Activated CD4-positive, alpha-beta T cell treated with anti-CD3 and anti-CD28 coated beads for 24 hours (primary cell): ENCODE measurements around the gene RRM2.
A peak's percentile ranks its signal among the peaks of the same experiment; 100 is the strongest.

Experiments used
- DNase-seq, 2 donors: peaks; one replicate each; pipeline ENCODE4 v3.0.0-alpha.2; 2020; ENCODE audit warnings: low read depth in 2 of 2

Gene RRM2

GRCh38 chr2:10122500-10123280 is at the start of gene RRM2:
TSS of gene RRM2 (plus strand) at chr2:10122739. CDS start at chr2:10122799, 60 bp downstream.
- DNase-seq: peak; percentile 81 to 94

- no peak for DNase-seq
Measured at GRCh38 chr2:10073706-10074105, 48.8 kb upstream of the RRM2 start.

GRCh38 chr2:10075101-10075500 is 47.4 kb upstream of the RRM2 start:
- DNase-seq: no peak

GRCh38 chr2:10075571-10076209 is 46.8 kb upstream of the RRM2 start:
- no peak for DNase-seq

GRCh38 chr2:10076511-10076910 is 46.0 kb upstream of the RRM2 start:
- DNase-seq: no peak

- no peak for DNase-seq
Measured at GRCh38 chr2:10076988-10077527, 45.5 kb upstream of the RRM2 start.

- DNase-seq: no peak
Measured at GRCh38 chr2:10078001-10078400, 44.5 kb upstream of the RRM2 start.

GRCh38 chr2:10078704-10079265 is 43.8 kb upstream of the RRM2 start:
- no peak for DNase-seq

- no peak for DNase-seq
Measured at GRCh38 chr2:10079266-10079869, 43.2 kb upstream of the RRM2 start.

GRCh38 chr2:10079870-10080535 is 42.5 kb upstream of the RRM2 start, which contains the start of gene CYS1:
TSS of gene CYS1 (minus strand) at chr2:10080411. CDS start at chr2:10080223, 188 bp downstream.
- no peak for DNase-seq

GRCh38 chr2:10080536-10081304 is 41.8 kb upstream of the RRM2 start:
- DNase-seq: no peak

- no peak for DNase-seq
Measured at GRCh38 chr2:10083046-10083445, 39.5 kb upstream of the RRM2 start.

GRCh38 chr2:10083692-10084211 is 38.8 kb upstream of the RRM2 start:
- no peak for DNase-seq

GRCh38 chr2:10084223-10084865 is 38.2 kb upstream of the RRM2 start:
- no peak for DNase-seq

- no peak for DNase-seq
Measured at GRCh38 chr2:10085043-10085667, 37.4 kb upstream of the RRM2 start.

GRCh38 chr2:10085668-10086059 is 36.9 kb upstream of the RRM2 start:
- DNase-seq: no peak

GRCh38 chr2:10086950-10087349 is 35.6 kb upstream of the RRM2 start:
- no peak for DNase-seq

GRCh38 chr2:10087360-10087759 is 35.2 kb upstream of the RRM2 start:
- no peak for DNase-seq

GRCh38 chr2:10089565-10090190 is 32.9 kb upstream of the RRM2 start:
- DNase-seq: no peak
